ENCODE data around the gene TMCC1.
A peak's percentile ranks its signal among the peaks of the same experiment; 100 is the strongest.
"Not testable (repeated sequence)": the region's sequence is repeated elsewhere in the genome, so short reads cannot be mapped to it uniquely, and the experiment has no call there.

TMCC1 gene

DNA sequence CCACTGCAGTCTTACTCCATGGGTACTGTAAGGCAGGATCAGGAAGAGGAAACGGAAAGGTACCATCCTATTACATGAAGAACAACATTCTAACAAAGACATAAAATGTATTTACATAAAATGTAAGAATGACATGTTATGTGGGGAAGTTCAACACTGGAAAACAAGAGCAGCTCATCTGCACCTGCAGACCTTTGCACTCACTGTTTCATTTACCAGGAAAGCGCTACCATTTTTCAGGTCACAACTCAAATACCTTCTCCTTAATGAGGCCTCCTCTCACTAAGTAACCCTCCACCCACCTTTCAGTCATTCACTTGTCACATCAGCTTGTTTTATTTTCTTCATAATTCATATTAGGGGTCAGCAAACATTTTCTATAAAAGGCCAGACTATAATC, 2.6 kb downstream of the TMCC1 start:
- DNase-seq: no peak

- peak; percentile 12 for DNase-seq
These were observed 3.4 kb downstream of the TMCC1 start for GRCh38 chr3:129890125-129890524.

DNA sequence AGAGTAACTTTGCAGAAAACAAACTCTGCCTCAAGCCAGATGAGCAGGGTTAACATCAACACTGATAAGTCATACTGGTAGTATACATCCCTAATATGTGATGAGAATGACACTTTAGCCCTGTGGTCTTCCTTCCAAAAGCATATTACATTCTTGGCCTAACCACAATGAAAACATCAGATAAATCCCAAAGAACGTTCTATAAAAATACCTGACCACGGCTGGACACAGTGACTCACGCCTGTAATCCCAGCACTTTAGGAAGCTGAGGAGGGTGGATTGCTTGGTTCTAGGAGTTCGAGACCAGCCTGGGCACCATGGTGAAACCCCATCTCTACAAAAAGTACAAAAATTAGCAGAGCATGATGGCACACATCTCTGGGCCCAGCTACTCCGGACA, 4.7 kb downstream of the TMCC1 start:
- DNase-seq: no peak

DNA sequence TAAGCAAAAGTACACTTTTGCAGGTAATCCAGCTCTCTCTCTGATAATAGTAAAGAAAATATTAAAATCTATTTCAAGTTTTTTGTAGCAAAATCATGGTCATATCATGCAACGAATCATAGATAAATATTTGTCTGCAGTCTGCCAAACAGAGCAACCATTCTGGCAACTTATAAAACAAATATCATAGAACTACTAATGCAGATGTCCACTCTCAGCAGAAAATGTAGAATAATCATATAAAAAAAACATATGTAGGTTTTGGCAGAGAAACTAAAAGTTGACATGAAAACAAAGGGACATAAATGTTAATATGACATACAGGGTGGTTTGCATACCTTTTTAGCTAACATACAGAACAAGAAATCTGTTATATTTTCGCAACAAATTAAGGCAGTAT, 12.2 kb downstream of the TMCC1 start:
- DNase-seq: no peak

DNA sequence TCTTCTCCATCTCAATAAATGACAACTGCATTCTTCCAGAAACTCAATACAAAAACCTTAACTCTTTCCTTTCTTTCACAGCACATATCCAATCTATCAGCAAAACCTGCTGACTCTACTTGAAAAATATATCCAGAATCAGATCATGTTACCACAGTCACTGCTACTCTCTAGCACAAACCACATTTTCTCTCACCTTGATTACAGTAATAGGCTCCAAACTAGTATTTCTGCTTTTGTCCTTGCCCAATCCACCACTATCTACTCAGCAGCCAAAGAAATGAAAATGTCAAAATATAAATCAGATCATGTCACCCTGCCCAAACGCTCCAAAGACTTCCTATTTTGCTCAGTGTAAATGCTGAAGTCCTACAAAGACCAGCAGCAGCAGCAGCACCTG, 15.2 kb downstream of the TMCC1 start:
- no peak for DNase-seq

GRCh38 chr3:129874479-129874878, 19.0 kb downstream of the TMCC1 start:
- DNase-seq: not testable (repeated sequence)

DNA sequence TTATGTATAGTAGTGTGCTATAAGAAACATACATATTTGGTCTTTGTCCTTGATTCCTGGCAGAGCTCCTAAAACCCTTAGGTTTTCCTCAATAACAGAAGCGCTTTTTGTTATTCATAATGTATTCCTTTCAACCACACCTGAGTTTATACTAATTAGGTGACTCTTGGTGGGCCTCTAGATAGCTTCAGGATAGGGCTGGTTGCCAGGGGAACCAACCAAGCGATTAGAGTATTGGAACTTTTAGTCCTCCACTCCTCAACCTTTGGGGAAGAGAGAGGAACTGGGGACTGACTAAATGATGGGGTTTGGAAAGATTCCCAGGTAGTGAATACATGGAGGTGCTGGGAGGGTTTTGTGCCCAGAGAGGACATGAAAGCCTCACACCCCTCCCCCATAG, 24.6 kb downstream of the TMCC1 start:
- no peak for DNase-seq

GRCh38 chr3:129867506-129868124, 25.9 kb downstream of the TMCC1 start:
- no peak for DNase-seq

DNA sequence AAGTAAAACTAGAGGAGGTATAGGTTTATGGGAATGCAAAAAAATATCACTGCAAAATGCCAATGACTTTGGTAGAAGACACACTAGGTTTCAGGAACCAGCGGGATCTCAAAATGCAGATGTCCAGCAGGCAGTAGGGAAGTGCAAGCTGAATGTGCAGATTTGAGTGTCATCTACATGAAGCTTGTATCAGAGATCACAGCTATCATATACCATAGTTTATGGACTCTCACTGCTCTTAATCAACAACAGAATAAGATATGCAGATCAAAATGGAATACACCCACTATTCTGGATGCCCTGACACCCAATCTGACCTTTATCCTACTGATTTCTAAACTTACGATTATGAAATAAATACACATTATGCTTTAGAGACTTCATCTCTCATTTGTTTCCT, 27.7 kb downstream of the TMCC1 start:
- DNase-seq: no peak

- no peak for DNase-seq
These were observed 29.0 kb downstream of the TMCC1 start for GRCh38 chr3:129864519-129864918.

GRCh38 chr3:129859272-129859671, 34.2 kb downstream of the TMCC1 start:
- DNase-seq: no peak

DNA sequence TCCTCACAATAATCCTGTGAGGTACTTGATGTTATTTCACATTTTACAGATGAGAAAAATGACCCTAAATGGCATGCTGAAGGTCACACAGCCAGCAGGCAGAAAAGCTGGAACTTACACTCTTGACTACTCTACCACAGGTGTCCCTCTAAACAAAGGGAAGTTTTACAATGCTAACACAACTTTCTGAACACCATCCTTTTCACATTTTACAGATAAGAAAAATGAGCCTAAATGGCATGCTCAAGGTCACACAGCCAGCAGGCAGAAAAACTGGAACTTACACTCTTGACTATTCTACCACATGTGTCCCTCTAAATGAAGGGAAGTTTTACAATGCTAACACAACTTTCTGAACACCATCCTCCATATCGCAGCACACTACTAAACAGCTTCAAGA, 35.6 kb downstream of the TMCC1 start:
- no peak for DNase-seq

GRCh38 chr3:129856790-129857189, 36.7 kb downstream of the TMCC1 start:
- not testable (repeated sequence) for DNase-seq

GRCh38 chr3:129855832-129856419, 37.6 kb downstream of the TMCC1 start:
- no peak for DNase-seq

- DNase-seq: no peak
These were observed 38.2 kb downstream of the TMCC1 start for GRCh38 chr3:129855170-129855831.

GRCh38 chr3:129854460-129854859, 39.1 kb downstream of the TMCC1 start:
- no peak for DNase-seq

GRCh38 chr3:129845956-129846355, 47.6 kb downstream of the TMCC1 start:
- DNase-seq: no peak

- no peak for DNase-seq
These were observed 52.7 kb downstream of the TMCC1 start for GRCh38 chr3:129840707-129841360.

GRCh38 chr3:129838086-129838485, 55.4 kb downstream of the TMCC1 start:
- no peak for DNase-seq

DNA sequence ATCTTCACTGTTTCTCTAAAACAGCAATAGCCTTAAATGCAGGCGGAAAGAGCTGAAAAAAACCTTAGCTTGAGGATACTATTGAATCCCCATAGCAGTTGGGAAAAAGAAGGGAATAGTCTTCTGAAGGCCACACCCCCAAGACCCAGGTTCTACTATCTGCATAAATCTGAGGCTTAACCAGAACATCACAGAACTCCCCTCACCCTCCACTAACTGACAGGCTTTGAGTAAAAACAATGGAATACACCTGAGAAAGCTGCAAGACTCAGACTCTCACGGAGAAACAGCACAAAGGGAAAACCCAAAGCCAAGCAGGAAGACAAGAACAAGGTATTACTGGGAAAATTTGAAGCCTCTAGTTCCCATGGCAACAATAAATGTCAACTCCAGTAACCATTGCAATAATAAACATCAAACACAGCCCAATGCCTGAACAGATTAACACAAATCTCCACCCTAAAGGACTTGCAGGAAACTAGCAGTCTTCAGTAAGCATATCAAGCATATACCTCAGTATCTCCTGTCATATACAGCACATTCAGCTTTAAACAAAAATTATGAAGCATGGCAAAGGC, 56.4 kb downstream of the TMCC1 start:
- no peak for DNase-seq

DNA sequence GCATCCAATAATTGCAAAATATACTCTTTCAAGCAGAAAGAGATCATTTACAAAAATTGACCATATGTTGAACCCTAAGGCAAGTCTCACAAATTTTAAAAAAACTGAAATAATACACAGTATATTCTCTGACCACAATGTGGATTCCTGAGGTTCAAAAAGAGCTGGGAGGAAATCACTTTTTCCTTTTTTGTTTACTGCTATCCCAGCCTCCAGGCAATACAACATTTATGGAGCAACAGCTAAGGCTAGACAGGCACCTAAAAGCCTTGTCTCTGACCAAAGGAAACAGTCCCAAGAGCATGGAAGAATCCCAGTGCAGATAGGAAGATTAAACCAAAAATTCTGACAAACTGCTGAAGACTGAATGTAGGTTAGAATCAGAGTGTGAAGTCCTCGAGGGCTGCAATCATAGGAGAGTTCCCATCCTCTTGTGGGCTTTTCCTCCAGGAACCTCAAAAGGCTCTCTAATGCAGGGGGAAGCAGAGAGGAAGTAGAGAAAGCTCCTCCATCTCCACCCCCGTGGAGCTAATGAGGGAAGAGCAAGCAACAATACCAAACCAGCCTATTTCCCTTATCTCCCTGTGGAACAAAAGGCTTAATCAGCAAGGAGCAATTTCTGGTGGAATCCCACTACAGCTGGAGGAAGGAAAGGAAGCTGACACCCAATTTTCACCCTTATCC, 57.0 kb downstream of the TMCC1 start:
- DNase-seq: no peak

- DNase-seq: no peak
These were observed 58.3 kb downstream of the TMCC1 start for GRCh38 chr3:129835198-129835597.

GRCh38 chr3:129834580-129834979, 58.9 kb downstream of the TMCC1 start:
- DNase-seq: no peak

Measured in CD4-positive, alpha-beta T cell treated with Interleukin-12 subunit alpha and Interleukin-12 subunit beta, for 1 hour (primary cell).